K562 (cell line): ENCODE measurements around the gene CRACR2B. TPM values are rescaled to one million over a fixed set of nuclear protein-coding genes. Genes with fewer than 3 reads are reported as not detected.

Experiments
- ATAC-seq: fragments of 200-7000 bp; cut with Tn5 transposase; 3 replicates; pipeline ENCODE4 v1.9.1; 2020; ENCODE audit warnings: moderate library complexity
- BruUV-seq: library from RNA; stranded (reverse); fragments of 400-500 nt; replicated peaks from 2 replicates; lab custom pipeline; 2021; lab: Mats Ljungman, UMichigan
- CTCF ChIA-PET: fragments of 300-600 bp; formaldehyde crosslinking; extraction: SDS; loops from one replicate; lab custom pipeline; 2021; ENCODE audit warnings: low intra/inter-chr PET ratio; lab: Yijun Ruan, JAX
- POLR2A ChIA-PET: fragments of 300-600, 350-650 bp; sonication (Branson Sonifier 250); formaldehyde crosslinking; extraction: SDS; loops from one replicate; lab custom pipeline; 2021; ENCODE audit warnings: antibody characterized with exemption, inconsistent platforms; lab: Yijun Ruan, JAX
- DNase-seq, 4 experiments: peaks; one replicate each; pipeline versions ENCODE4 v3.0.0 to v3.0.0-alpha.2; 2011 to 2018; ENCODE audit warnings: low spot score in 3 of 4, mixed read lengths in 3 of 4; ENCODE audit errors: extremely low read depth in 1 of 4
- FAIRE-seq: peaks from 2 replicates; lab custom pipeline; 2011; peaks lifted over from hg19 to GRCh38; lab: Jason Lieb, UNC
- H2AFZ ChIP-seq: 2 replicates; pipeline ENCODE4 v1.6.0; 2011; ENCODE audit warnings: low read depth, low read length, control low read depth, inconsistent platforms
- H3K27ac ChIP-seq: fragments of 200-600 bp; 3 replicates; pipeline ENCODE4 v1.8.0; 2011; ENCODE audit warnings: low read depth, mild to moderate bottlenecking, control low read depth, inconsistent platforms, low read length, moderate library complexity, mixed read lengths; ENCODE audit errors: extremely low read depth
- H3K27me3 ChIP-seq, 2 experiments: fragments of 300-600 bp in 1 of 2; 2 replicates in 1 of 2; 3 replicates in 1 of 2; pipeline versions ENCODE4 v1.6.0 to v1.8.0; 2011; ENCODE audit warnings: inconsistent platforms in 2 of 2, low read length in 2 of 2, mild to moderate bottlenecking in 1 of 2, mixed read lengths in 1 of 2, moderate library complexity in 1 of 2; ENCODE audit not compliant: control insufficient read depth in 2 of 2, insufficient read depth in 2 of 2
- H3K36me3 ChIP-seq: fragments of 300-600 bp; 3 replicates; pipeline ENCODE4 v1.8.0; 2011; ENCODE audit warnings: mild to moderate bottlenecking, low read length, inconsistent platforms; ENCODE audit not compliant: control insufficient read depth, insufficient read depth
- H3K4me1 ChIP-seq, 2 experiments: fragments of 200-600 bp in 1 of 2; replicated peaks in 1 of 2; 2 replicates in 1 of 2; 3 replicates in 1 of 2; pipeline versions ENCODE4 v1.5.1 to v1.8.0; 2011; ENCODE audit warnings: inconsistent platforms in 2 of 2, low read length in 2 of 2, mild to moderate bottlenecking in 1 of 2, mixed read lengths in 1 of 2, moderate library complexity in 1 of 2; ENCODE audit not compliant: control insufficient read depth in 2 of 2, insufficient read depth in 2 of 2
- H3K4me2 ChIP-seq: 2 replicates; pipeline ENCODE4 v1.6.1; 2011; ENCODE audit warnings: low read length, control low read depth, inconsistent platforms, mixed read lengths; ENCODE audit not compliant: insufficient read depth
- H3K4me3 ChIP-seq: fragments of 200-600 bp; sonication (generic), shearing (Covaris generic); 2 replicates; pipeline ENCODE4 v1.5.1; 2016; ENCODE audit warnings: control low read depth, inconsistent platforms
- H3K79me2 ChIP-seq: fragments of 200-600 bp; 3 replicates; pipeline ENCODE4 v1.8.0; 2011; ENCODE audit warnings: low read length, inconsistent platforms; ENCODE audit not compliant: control insufficient read depth, insufficient read depth
- H3K9ac ChIP-seq, 2 experiments: 2 replicates each; pipeline versions ENCODE4 v1.6.0 to v1.6.1; 2011; ENCODE audit warnings: low read depth in 2 of 2, low read length in 2 of 2, control low read depth in 1 of 2, inconsistent platforms in 1 of 2, mild to moderate bottlenecking in 1 of 2, mixed read lengths in 1 of 2; ENCODE audit not compliant: insufficient read depth in 1 of 2
- H3K9me1 ChIP-seq: one replicate; pipeline ENCODE4 v1.6.0; 2011; ENCODE audit warnings: inconsistent platforms, mild to moderate bottlenecking, low read length, moderate library complexity; ENCODE audit not compliant: control insufficient read depth, insufficient read depth
- H3K9me3 ChIP-seq: replicated peaks from 2 replicates; pipeline ENCODE4 v1.5.1; 2011; ENCODE audit warnings: low read depth, low read length, inconsistent platforms; ENCODE audit not compliant: control insufficient read depth, insufficient read depth
- H4K20me1 ChIP-seq: replicated peaks from 2 replicates; pipeline ENCODE4 v1.6.1; 2011; ENCODE audit warnings: low read length, inconsistent platforms, mixed read lengths; ENCODE audit not compliant: control insufficient read depth, insufficient read depth
- DMBX1 ChIP-seq: fragments of 250-450 bp; sonication (Bioruptor Pico); IDR thresholded peaks from 2 replicates; pipeline ENCODE4 v1.8.0; 2022; ENCODE audit warnings: inconsistent platforms, mild to moderate bottlenecking, moderate library complexity, borderline replicate concordance
- EHMT2 ChIP-seq: fragments of 450-650 bp; IDR thresholded peaks from 2 replicates; pipeline ENCODE4 v1.6.1; 2018; ENCODE audit warnings: antibody characterized with exemption
- FOXA1 ChIP-seq: fragments of 450-650 bp; IDR thresholded peaks from 2 replicates; pipeline ENCODE4 v1.6.1; 2016; ENCODE audit warnings: mild to moderate bottlenecking, borderline replicate concordance
- ILK ChIP-seq: fragments of 450-650 bp; IDR thresholded peaks from 2 replicates; pipeline ENCODE4 v1.6.1; 2016; ENCODE audit warnings: missing genetic modification characterization, low read depth, mild to moderate bottlenecking, missing compliant biosample characterization, moderate library complexity, borderline replicate concordance
- KDM2B ChIP-seq: fragments of 250-450 bp; sonication (Bioruptor Pico); IDR thresholded peaks from 2 replicates; pipeline ENCODE4 v1.8.0; 2021; ENCODE audit warnings: mild to moderate bottlenecking, moderate library complexity
- NR2F6 ChIP-seq: fragments of 450-650 bp; formaldehyde crosslinking; IDR thresholded peaks from 2 replicates; pipeline ENCODE4 v1.4.0; 2020; ENCODE audit warnings: mild to moderate bottlenecking
- NRF1 ChIP-seq, 2 experiments: fragments of 450-650 bp; IDR thresholded peaks in 1 of 2; conservative IDR thresholded peaks in 1 of 2; 2 replicates each; pipeline ENCODE4 v1.6.1; 2014; ENCODE audit warnings: mild to moderate bottlenecking in 2 of 2
- SREBF1 ChIP-seq: fragments of 150-350 bp; IDR thresholded peaks from 2 replicates; pipeline ENCODE4 v1.6.1; 2014; ENCODE audit warnings: antibody characterized with exemption, low read depth, low read length, borderline replicate concordance
- TGIF2 ChIP-seq: sonication (generic); formaldehyde crosslinking; IDR thresholded peaks from 2 replicates; pipeline ENCODE4 v1.8.1; 2022; ENCODE audit warnings: mild to moderate bottlenecking, missing genetic modification reagents, moderate library complexity
- TOE1 ChIP-seq, 2 experiments: fragments of 450-650 bp in 1 of 2; sonication (generic) in 1 of 2; formaldehyde crosslinking in 1 of 2; IDR thresholded peaks; 2 replicates each; pipeline versions ENCODE4 v1.7.1 to v1.8.0; 2016 to 2022; ENCODE audit warnings: borderline replicate concordance in 2 of 2, mild to moderate bottlenecking in 2 of 2, antibody characterized with exemption in 1 of 2, inconsistent platforms in 1 of 2, low read depth in 1 of 2, missing genetic modification reagents in 1 of 2, moderate library complexity in 1 of 2
- ZNF384 ChIP-seq: IDR thresholded peaks from 2 replicates; pipeline ENCODE4 v1.6.1; 2012; ENCODE audit warnings: low read depth, low read length, improper control_type of control experiment
- ZNF407 ChIP-seq: fragments of 450-650 bp; IDR thresholded peaks from 2 replicates; pipeline ENCODE4 v1.6.1; 2016; ENCODE audit warnings: low read depth
- ZNF717 ChIP-seq: fragments of 250-450 bp; sonication (Bioruptor Pico); IDR thresholded peaks from 2 replicates; pipeline ENCODE4 v1.5.0; 2021
- WGBS: fragments of 100-300 bp; shearing (Covaris generic); methylation state at CpG from one replicate; pipeline ENCODE4 v1.1.6; 2016; ENCODE audit warnings: low coverage, mixed read lengths; ENCODE audit not compliant: insufficient coverage; ENCODE audit errors: missing lambda C conversion rate; 5-methylcytosine and 5-hydroxymethylcytosine counted together
- in situ Hi-C: fragments of 300-500 bp; cut with MboI; formaldehyde crosslinking; loops from 4 replicates; pipeline ENCODE4 v1.15.0; 2018; ENCODE audit warnings: inconsistent platforms, mixed read lengths
- intact Hi-C: fragments of 100-400 bp; cut with micrococcal nuclease; formaldehyde crosslinking; loops from 2 replicates; pipeline ENCODE4 v1.14.2; 2022
- polyA plus RNA-seq, 8 experiments: library from polyadenylated mRNA; depleted of rRNA in 4 of 8; stranded (reverse) in 5 of 8; unstranded in 3 of 8; fragments of >200 nt; fragmentation: Nextera tagmentation in 2 of 8; fragmentation: Illumina TruSeq in 1 of 8; extraction: Ambion mirVana in 2 of 8; extraction: Trizol in 1 of 8; gene quantifications; 2 replicates each; pipeline versions ENCODE4 v1.2.1 to v1.2.3, GENCODE V29; 2011 to 2014; ENCODE audit warnings: inconsistent platforms in 1 of 8, missing spikeins in 1 of 8
- total RNA-seq, 7 experiments: library from RNA; depleted of rRNA in 6 of 7; stranded (reverse); fragments of >200 nt in 6 of 7; fragmentation: Illumina TruSeq in 2 of 7; extraction: Trizol in 2 of 7; gene quantifications; 2 replicates each; pipeline versions ENCODE4 v1.2.1 to v1.2.3, GENCODE V29; 2011 to 2021; ENCODE audit warnings: low replicate concordance in 1 of 7

The CRACR2B gene
- total and polyA plus RNA-seq, 9 of the 15 experiments (the other 6 are each of a cell fraction or from before 2014, with no cell fraction given): 0.10 to 51.0 (median 6.0) TPM

- intact Hi-C loops (no loop called here), in situ Hi-C loops (no loop called here)
- peak overlapping the region; percentile 80 for H3K4me2 ChIP-seq
- H3K9ac ChIP-seq: peak overlapping the region; percentile 75 to 94
- DNase-seq (peak; percentile 55 to 78 (median 58)), ATAC-seq (peak; percentile 80), FAIRE-seq (peak; percentile 72)
- peak overlapping the region; percentile 95 for H2AFZ ChIP-seq
- H3K79me2 ChIP-seq: peaks cover 10% of the 10 kb centered on the region; the same call in 2 of the 3 replicates
- peaks cover 30% of the 10 kb centered on the region; the same call in 1 of the 3 replicates for H3K36me3 ChIP-seq
- BruUV-seq: no TSS peak
- H3K4me3 ChIP-seq: peak overlapping the region; percentile 52
- ChIA-PET CTCF (no interaction called here), POLR2A (interaction anchor here (0.6 to 3.2 kb wide), 4 partner anchors 8 to 738 kb away, joined by 3 to 13 read pairs (median 4); partner anchors contain the start of gene PNPLA2)
- H3K4me1 ChIP-seq: peaks cover 25 to 93% of the 10 kb centered on the region in 2 experiments
- H3K27ac ChIP-seq: peak overlapping the region; percentile 85
- no peaks in the 10 kb centered on the region for H3K9me3 ChIP-seq
- H3K27me3 ChIP-seq: no peaks in the 10 kb centered on the region
- peaks cover 5% of the 10 kb centered on the region for H3K9me1 ChIP-seq
- under 1% methylated on average over 38 of the region's 66 CpGs for WGBS
- H4K20me1 ChIP-seq: no peaks in the 10 kb centered on the region
- TF ChIP-seq SREBF1: no peak
- no peak; the same call in 1 of the 2 replicates for TF ChIP-seq TOE1 (IDR thresholded peaks at IDR 0.05; ENCODE audit: borderline replicate concordance)
- no peak for TF ChIP-seq TOE1 (CRISPR knock-in tag; IDR thresholded peaks at IDR 0.05; ENCODE audit: borderline replicate concordance, low read depth)
- no peak for TF ChIP-seq EHMT2
- no peak; the same call in 1 of the 2 replicates for TF ChIP-seq KDM2B (CRISPR knock-in tag)
- no peak for TF ChIP-seq ZNF717
- TF ChIP-seq ILK (tag): no peak
- no peak for TF ChIP-seq DMBX1 (CRISPR knock-in tag)
- no peak for TF ChIP-seq TGIF2 (CRISPR knock-in tag)
- no peak for TF ChIP-seq ZNF407
- TF ChIP-seq ZNF384: no peak
- peak; percentile 76 to 80; a peak in 2 of 4 replicates for TF ChIP-seq NRF1 (conservative IDR thresholded peaks at IDR 0.05 in 1 of 2, IDR thresholded peaks at IDR 0.05 in 1 of 2)
- no peak for TF ChIP-seq FOXA1
- TF ChIP-seq NR2F6 (CRISPR knock-in tag): no peak
Measured at GRCh38 chr11:827146-827896, 398 bp upstream of the CRACR2B start.
